ENCODE results near the gene HOXC13.

The HOXC13 gene

DNA sequence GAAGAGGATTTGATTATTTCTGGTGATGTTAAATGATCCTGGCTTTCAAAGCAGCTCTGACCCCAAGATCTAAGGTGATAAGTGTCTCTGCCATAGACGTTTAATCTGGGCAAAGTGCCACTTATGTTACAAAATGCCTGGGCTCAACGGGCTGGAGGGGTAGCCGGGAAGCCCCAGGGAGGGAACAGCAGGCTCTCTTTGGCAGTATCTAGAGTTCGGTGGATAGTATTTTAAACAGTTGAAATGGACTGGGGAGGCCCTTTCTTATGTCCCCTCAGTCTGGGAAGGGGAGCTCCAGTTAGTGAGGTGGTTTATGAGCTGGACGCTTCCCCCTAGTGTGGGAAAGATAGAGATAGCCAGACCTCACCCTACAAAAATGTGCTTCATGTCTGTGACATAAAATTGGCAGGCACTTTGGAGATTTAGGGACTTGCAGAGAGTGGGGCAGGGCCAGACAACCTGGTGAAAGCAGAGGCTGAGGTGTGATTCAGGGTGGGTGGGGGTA lies 28.8 kb downstream of the HOXC13 start:
- peaks cover 100% of the 10 kb centered on the region for H3K27me3 ChIP-seq (ENCODE audit: insufficient read depth, low read length)
- H3K9me3 ChIP-seq (ENCODE audit: insufficient read depth, low read depth, low read length): no peaks in the 10 kb centered on the region
- no peaks in the 10 kb centered on the region for H3K36me3 ChIP-seq (ENCODE audit: insufficient read depth, low read length)
- WGBS: 20% methylated on average over 5 of the region's 5 CpGs
- H3K27ac ChIP-seq (ENCODE audit: low read depth, low read length): no peak overlapping the region
- H3K4me1 ChIP-seq (ENCODE audit: insufficient read depth, low read length): no peaks in the 10 kb centered on the region
- H3K9ac ChIP-seq (ENCODE audit: low read depth, low read length): no peak overlapping the region
- H3K4me3 ChIP-seq (ENCODE audit: low read length): no peak overlapping the region

DNA sequence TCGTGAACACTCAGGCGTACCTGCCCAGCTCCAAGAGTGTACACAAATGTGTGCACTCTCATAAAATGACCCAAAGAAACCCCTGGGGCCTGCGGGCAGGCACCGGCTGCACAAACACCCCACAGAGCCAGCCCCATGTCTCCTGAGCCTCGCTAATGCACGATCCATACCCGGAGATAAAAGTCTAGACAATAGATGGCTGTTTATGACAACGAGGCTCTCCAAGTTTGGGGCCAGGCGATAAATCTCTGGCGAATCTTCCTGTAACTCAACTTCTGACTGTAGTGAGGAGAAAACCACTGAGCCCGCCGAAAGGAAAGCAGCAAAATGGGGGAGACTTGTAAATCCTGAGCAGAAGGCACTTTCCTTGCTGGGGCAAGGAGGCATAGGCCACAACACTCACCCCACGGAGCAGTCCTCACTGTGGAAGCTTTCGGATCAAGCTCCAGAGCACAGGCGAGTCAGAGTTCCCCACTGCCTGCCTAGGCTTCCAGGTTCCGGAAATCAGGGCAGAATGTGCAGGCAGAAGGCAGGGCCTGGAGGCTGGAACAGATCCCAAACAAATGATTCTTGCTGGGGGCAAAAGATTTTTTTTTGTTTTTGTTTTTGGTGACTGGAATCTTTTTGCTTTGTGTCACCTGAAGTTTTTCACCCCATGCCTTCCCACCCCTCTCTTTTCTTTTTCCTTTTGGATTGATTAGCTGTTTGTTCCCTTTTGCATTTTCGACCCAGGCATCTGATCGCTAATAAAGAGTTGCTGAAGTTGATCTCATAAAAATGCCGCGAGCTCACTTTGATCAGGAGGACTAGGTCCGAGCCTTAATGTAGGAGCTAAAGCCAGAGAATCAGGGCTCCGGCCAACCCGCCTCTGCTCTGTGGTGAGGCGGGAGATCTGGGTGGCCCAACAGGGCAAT lies 29.8 kb downstream of the HOXC13 start:
- WGBS: 31% methylated on average over 24 of the region's 24 CpGs
- peaks cover 100% of the 10 kb centered on the region for H3K27me3 ChIP-seq (ENCODE audit: insufficient read depth, low read length)
- no peak overlapping the region for H3K4me3 ChIP-seq (ENCODE audit: low read length)
- H3K4me1 ChIP-seq (ENCODE audit: insufficient read depth, low read length): no peaks in the 10 kb centered on the region
- H3K9me3 ChIP-seq (ENCODE audit: insufficient read depth, low read depth, low read length): no peaks in the 10 kb centered on the region
- H3K9ac ChIP-seq (ENCODE audit: low read depth, low read length): no peak overlapping the region
- H3K27ac ChIP-seq (ENCODE audit: low read depth, low read length): no peak overlapping the region
- no peaks in the 10 kb centered on the region for H3K36me3 ChIP-seq (ENCODE audit: insufficient read depth, low read length)

DNA sequence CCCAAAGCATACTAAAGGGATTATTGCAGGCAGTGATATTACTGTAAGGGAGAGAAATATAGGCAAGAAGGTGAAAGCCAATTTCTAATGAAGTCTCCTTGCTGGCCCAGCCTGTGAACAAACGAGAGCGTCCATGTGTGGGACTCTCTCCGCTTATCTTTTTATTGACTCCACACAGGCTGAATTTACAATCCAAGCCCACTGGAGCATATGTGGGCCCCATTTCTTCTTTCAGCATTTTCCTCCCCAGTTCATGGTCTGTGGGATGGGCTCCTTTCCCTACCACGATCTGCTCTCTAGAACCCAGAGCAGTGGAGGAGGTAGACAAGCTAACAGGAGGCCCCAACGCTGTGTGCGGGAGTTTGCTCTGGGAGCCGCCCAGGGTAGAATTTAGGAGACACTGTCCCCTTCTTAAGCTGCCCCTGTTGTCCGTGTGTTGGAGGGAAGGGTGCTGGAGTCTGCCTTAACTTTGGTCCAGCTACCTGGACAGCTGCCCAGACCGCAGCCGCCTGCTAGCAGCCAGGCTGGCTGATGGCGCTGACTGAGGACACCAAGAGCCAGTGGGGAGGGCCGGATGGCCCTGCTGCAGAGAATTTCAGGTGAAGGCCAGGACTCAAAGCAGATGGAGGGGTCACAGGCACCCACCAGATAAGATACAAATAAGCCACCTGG lies 31.1 kb downstream of the HOXC13 start:
- Histone ChIP-seq H3K4me3 (ENCODE audit: low read length) (no peak overlapping the region), H3K36me3 (ENCODE audit: insufficient read depth, low read length) (no peaks in the 10 kb centered on the region), H3K9ac (ENCODE audit: low read depth, low read length) (no peak overlapping the region), H3K27me3 (ENCODE audit: insufficient read depth, low read length) (peaks cover 100% of the 10 kb centered on the region), H3K27ac (ENCODE audit: low read depth, low read length) (no peak overlapping the region), H3K4me1 (ENCODE audit: insufficient read depth, low read length) (no peaks in the 10 kb centered on the region), H3K9me3 (ENCODE audit: insufficient read depth, low read depth, low read length) (no peaks in the 10 kb centered on the region)
- 49% methylated on average over 12 of the region's 12 CpGs for WGBS

DNA sequence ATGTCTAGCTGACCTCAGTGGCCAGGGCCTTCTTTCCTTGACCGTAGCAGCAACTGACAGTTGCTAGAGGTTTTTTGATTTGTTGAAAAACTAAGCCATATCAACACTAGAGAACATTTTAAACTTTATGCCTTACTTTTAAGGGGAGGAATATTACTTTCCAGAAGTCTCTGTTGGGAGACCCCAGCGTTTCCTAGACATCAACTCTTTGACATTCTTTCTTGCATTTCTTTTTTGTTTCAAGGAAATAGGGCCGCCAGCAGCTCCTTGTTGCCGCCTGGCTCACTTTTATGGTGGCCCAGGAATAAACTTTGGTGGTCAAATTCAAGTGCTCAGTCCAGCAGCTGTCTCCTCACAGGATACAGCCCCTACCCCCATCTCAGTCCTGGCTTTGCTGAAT lies 31.8 kb downstream of the HOXC13 start:
- Histone ChIP-seq H3K9ac (ENCODE audit: low read depth, low read length) (no peak overlapping the region), H3K4me1 (ENCODE audit: insufficient read depth, low read length) (no peaks in the 10 kb centered on the region), H3K27me3 (ENCODE audit: insufficient read depth, low read length) (peaks cover 100% of the 10 kb centered on the region), H3K9me3 (ENCODE audit: insufficient read depth, low read depth, low read length) (no peaks in the 10 kb centered on the region), H3K36me3 (ENCODE audit: insufficient read depth, low read length) (no peaks in the 10 kb centered on the region), H3K27ac (ENCODE audit: low read depth, low read length) (no peak overlapping the region), H3K4me3 (ENCODE audit: low read length) (no peak overlapping the region)
- WGBS: 27% methylated on average over 4 of the region's 4 CpGs

DNA sequence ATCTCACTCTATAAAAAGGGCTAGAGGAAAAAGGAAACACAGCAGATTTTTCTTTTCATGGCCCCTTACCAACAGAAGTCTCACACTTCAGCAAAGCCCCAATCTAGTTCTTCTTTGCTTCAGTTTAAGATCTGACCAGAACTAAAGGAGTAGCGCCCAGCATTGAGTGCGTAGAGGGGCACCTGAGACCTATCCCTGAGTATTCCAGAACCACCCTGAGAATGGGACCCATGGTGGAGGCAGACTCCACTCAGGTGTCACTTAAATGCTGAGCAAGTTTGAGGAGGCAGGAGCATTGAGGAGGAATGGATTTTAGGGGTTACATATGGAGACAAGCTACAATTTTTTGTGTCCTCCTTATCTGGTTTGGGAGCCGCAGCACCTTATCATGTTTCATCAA lies 32.5 kb downstream of the HOXC13 start:
- peaks cover 100% of the 10 kb centered on the region for H3K27me3 ChIP-seq (ENCODE audit: insufficient read depth, low read length)
- WGBS: 78% methylated on average over 2 of the region's 3 CpGs
- no peaks in the 10 kb centered on the region for H3K36me3 ChIP-seq (ENCODE audit: insufficient read depth, low read length)
- H3K27ac ChIP-seq (ENCODE audit: low read depth, low read length): no peak overlapping the region
- no peak overlapping the region for H3K4me3 ChIP-seq (ENCODE audit: low read length)
- H3K9ac ChIP-seq (ENCODE audit: low read depth, low read length): no peak overlapping the region
- H3K4me1 ChIP-seq (ENCODE audit: insufficient read depth, low read length): no peaks in the 10 kb centered on the region
- no peaks in the 10 kb centered on the region for H3K9me3 ChIP-seq (ENCODE audit: insufficient read depth, low read depth, low read length)

DNA sequence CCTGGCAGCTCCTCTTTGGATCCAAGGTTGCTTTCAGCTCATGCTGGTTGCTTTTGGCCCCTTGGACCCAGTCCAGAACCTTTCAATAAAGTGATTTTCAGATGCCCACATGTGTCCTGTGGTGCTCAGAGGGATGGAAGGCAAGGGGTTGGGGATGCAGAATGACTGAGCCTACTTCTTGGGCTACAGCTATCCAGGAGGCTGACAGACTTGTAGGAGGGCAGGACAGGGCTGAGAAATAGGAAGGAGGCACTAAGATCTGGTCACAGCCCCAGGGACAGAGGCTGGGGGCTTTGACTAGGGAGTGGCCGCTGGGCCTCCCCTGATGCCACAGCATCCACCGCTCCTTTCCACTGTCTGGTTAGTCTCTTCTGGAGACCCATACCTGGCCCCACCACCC lies 33.1 kb downstream of the HOXC13 start:
- no peaks in the 10 kb centered on the region; the same call in 1 of the 2 replicates for H3K4me1 ChIP-seq (ENCODE audit: insufficient read depth, low read length)
- WGBS: 69% methylated on average over 2 of the region's 2 CpGs

DNA sequence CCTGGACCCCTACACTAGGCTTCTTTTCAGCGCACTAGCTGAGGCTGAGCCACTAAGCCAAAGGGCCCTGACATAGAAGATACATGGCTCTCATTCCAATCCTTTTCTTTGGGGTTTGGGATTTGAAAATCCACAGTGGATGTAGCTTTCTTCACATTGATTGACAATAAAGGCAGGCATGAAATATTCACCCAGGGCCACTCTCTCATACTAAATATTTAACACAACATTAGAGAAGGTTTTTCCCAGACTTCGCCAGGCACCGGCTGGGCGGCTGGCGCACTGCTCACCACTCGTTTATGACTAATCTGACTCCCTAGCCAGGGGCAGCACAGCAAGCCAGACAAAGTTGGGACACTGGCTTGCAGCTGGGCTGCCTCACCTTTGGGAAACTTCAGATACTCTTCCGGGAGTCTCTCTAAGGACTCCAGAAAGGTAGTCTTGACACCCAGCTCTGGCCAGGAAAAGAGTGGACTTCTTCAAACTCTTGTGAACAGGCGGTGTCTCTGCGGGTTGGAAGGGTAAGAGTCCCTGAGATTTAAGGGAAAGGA lies 33.6 kb downstream of the HOXC13 start:
- H3K36me3 ChIP-seq (ENCODE audit: insufficient read depth, low read length): no peaks in the 10 kb centered on the region
- no peak overlapping the region for H3K9ac ChIP-seq (ENCODE audit: low read depth, low read length)
- peaks cover 100% of the 10 kb centered on the region for H3K27me3 ChIP-seq (ENCODE audit: insufficient read depth, low read length)
- H3K27ac ChIP-seq (ENCODE audit: low read depth, low read length): no peak overlapping the region
- no peak overlapping the region for H3K4me3 ChIP-seq (ENCODE audit: low read length)
- 52% methylated on average over 9 of the region's 9 CpGs for WGBS
- H3K4me1 ChIP-seq (ENCODE audit: insufficient read depth, low read length): no peaks in the 10 kb centered on the region; the same call in 1 of the 2 replicates
- H3K9me3 ChIP-seq (ENCODE audit: insufficient read depth, low read depth, low read length): no peaks in the 10 kb centered on the region

More for the DNA sequence above, 33.1 kb downstream of the HOXC13 start:
- no peak overlapping the region for H3K27ac ChIP-seq (ENCODE audit: low read depth, low read length)
- H3K27me3 ChIP-seq (ENCODE audit: insufficient read depth, low read length): peaks cover 100% of the 10 kb centered on the region
- no peak overlapping the region for H3K4me3 ChIP-seq (ENCODE audit: low read length)
- no peaks in the 10 kb centered on the region for H3K9me3 ChIP-seq (ENCODE audit: insufficient read depth, low read depth, low read length)
- H3K36me3 ChIP-seq (ENCODE audit: insufficient read depth, low read length): no peaks in the 10 kb centered on the region
- no peak overlapping the region for H3K9ac ChIP-seq (ENCODE audit: low read depth, low read length)

DNA sequence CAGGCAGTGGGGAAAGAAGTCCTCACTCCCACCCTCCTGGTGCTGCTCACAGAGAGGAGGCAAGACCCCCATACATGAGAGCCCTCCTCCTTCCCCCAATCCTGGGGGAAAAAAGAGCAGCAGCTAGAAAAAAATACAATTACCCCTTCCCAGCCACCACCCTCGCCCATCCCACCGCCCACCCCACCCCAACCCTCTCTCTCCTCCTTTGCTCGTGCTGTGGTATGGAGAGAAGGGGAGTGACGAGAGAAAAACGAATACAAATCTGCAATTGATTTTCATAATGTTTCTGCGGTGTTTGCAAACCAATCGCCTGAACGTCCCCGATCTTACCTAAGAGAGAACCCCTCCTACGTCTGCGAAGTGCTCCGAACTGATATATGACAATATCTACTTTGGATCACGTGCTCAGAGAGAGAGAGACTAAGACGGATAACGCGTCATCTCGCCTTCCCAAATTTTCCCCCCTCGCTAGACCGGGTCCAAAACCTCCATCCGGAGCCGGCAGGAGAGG lies 34.1 kb downstream of the HOXC13 start, which contains the start of gene HOXC11:
HOXC11 (plus strand) TSS at position 405 of the 514 bp plus-strand sequence. CDS start 116 bp downstream, outside the sequence.
- no peak within 1 kb of the TSS for H3K27ac ChIP-seq (ENCODE audit: low read depth, low read length)
- no peaks in the 10 kb centered on the region for H3K9me3 ChIP-seq (ENCODE audit: insufficient read depth, low read depth, low read length)
- H3K36me3 ChIP-seq (ENCODE audit: insufficient read depth, low read length): no peaks in the 10 kb centered on the region
- no peak within 1 kb of the TSS for H3K9ac ChIP-seq (ENCODE audit: low read depth, low read length)
- H3K27me3 ChIP-seq (ENCODE audit: insufficient read depth, low read length): peaks cover 100% of the 10 kb centered on the region
- H3K4me3 ChIP-seq (ENCODE audit: low read length): no peak within 1 kb of the TSS
- H3K4me1 ChIP-seq (ENCODE audit: insufficient read depth, low read length): no peaks in the 10 kb centered on the region; the same call in 1 of the 2 replicates
- 16% methylated on average over 18 of the region's 21 CpGs for WGBS

DNA sequence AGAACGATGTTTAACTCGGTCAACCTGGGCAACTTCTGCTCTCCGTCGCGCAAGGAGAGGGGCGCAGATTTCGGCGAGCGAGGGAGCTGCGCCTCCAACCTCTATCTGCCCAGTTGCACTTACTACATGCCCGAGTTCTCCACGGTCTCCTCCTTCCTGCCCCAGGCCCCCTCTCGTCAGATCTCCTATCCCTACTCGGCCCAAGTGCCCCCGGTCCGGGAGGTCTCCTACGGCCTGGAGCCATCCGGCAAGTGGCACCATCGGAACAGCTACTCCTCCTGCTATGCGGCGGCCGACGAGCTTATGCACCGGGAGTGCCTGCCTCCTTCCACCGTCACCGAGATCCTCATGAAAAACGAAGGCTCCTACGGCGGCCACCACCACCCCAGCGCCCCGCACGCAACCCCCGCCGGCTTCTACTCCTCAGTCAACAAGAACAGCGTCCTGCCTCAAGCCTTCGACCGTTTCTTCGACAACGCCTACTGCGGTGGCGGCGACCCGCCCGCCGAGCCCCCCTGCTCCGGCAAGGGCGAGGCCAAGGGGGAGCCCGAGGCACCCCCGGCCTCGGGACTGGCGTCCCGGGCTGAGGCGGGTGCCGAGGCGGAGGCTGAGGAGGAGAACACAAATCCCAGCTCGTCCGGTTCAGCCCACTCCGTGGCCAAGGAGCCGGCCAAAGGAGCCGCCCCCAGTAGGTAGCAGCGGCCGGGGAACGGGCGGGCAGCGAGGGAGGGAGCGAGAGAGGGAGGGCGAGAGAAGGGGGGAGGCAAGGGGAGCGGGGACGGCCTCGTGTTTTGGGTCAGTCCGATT lies 34.8 kb downstream of the HOXC13 start:
- no peak overlapping the region for H3K27ac ChIP-seq (ENCODE audit: low read depth, low read length)
- H3K9ac ChIP-seq (ENCODE audit: low read depth, low read length): no peak overlapping the region
- no peak overlapping the region for H3K4me3 ChIP-seq (ENCODE audit: low read length)

More for the DNA sequence above, 34.8 kb downstream of the HOXC13 start:
- peaks cover 100% of the 10 kb centered on the region for H3K27me3 ChIP-seq (ENCODE audit: insufficient read depth, low read length)
- no peaks in the 10 kb centered on the region for H3K9me3 ChIP-seq (ENCODE audit: insufficient read depth, low read depth, low read length)
- no peaks in the 10 kb centered on the region; the same call in 1 of the 2 replicates for H3K4me1 ChIP-seq (ENCODE audit: insufficient read depth, low read length)
- no peaks in the 10 kb centered on the region for H3K36me3 ChIP-seq (ENCODE audit: insufficient read depth, low read length)
- WGBS: 4% methylated on average over 69 of the region's 71 CpGs
